ACHN (cell line): ENCODE data around the gene KCNK15.
"Not testable (repeated sequence)": the region's sequence is repeated elsewhere in the genome, so short reads cannot be mapped to it uniquely, and the experiment has no call there.

Experiments used
- DNase-seq: peaks from one replicate; pipeline ENCODE4 v3.0.0-alpha.2; 2015
- in situ Hi-C: cut with HindIII; loops from 2 replicates; pipeline ENCODE4 v1.10.0; 2017; ENCODE audit warnings: low sequenced_read_pairs, low pct_ligation_motif_present, low pct_unique_long_range_greater_than_20kb

Gene KCNK15

DNA sequence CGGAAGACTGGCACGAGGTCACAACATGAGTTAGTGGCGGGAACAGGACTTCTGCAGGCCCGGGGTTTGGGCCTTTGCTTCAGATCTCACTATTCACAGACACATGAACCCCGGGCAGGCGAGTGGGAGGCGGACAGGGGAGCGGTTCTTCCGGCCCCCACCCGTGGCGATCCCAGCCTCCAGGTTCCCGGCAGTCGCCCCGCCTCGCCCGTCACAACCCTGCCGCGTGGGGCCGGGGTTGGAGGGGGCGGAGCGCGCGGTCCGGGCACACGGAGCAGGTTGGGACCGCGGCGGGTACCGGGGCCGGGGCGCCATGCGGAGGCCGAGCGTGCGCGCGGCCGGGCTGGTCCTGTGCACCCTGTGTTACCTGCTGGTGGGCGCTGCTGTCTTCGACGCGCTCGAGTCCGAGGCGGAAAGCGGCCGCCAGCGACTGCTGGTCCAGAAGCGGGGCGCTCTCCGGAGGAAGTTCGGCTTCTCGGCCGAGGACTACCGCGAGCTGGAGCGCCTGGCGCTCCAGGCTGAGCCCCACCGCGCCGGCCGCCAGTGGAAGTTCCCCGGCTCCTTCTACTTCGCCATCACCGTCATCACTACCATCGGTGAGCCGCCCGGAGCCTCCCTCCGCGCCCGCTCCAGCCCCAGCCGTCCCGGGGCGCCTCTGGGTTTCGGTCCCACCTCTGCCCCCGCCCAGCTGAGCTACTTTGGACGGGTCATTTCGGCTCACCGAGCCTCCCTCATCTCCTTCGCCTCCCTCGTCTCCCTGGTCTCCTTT is at the start of gene KCNK15:
Gene KCNK15, plus strand, starts transcription at position 268 of the 769 bp plus-strand sequence. Its CDS starts 46 bp downstream, at position 314.
- peak; percentile 24 for DNase-seq
- in situ Hi-C loops, result no loop called here

GRCh38 chr20:44696315-44696714 is 49.4 kb upstream of the KCNK15 start:
- in situ Hi-C loops, result no loop called here
- no peak for DNase-seq

DNA sequence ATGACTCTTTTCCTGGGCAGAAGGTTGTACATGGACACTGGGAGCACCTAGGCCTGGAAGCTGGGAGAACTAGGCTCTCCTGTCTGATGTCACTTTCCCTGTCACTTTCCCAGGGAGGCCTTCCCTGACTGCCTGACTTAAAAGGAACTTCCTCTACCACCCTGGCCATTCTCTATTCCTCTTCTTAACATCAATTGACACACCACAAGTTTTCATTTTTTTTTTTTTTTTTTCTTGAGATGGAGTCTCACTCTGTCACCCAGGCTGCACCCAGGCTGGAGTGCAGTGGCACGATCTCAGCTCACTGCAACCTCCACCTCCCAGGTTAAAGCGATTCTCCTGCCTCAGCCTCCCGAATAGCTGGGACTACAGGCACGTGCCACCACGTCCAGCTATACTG is 48.6 kb upstream of the KCNK15 start:
- DNase-seq, in situ Hi-C loops: not testable (repeated sequence)

GRCh38 chr20:44698351-44698750 is 47.3 kb upstream of the KCNK15 start:
- in situ Hi-C loops, result no loop called here
- DNase-seq, result no peak

- DNase-seq, result no peak
- in situ Hi-C loops, result no loop called here
These were observed 45.4 kb upstream of the KCNK15 start for GRCh38 chr20:44700306-44700705.

GRCh38 chr20:44701118-44701857 is 44.4 kb upstream of the KCNK15 start:
- no peak for DNase-seq
- in situ Hi-C loops, result no loop called here

GRCh38 chr20:44701858-44702256 is 43.8 kb upstream of the KCNK15 start:
- DNase-seq, result no peak
- in situ Hi-C loops, result no loop called here

- in situ Hi-C loops, result no loop called here
- DNase-seq, result peak; percentile 86
These were observed 42.9 kb upstream of the KCNK15 start for GRCh38 chr20:44702776-44703175.

GRCh38 chr20:44703183-44703925 is 42.3 kb upstream of the KCNK15 start:
- in situ Hi-C loops, result no loop called here
- no peak for DNase-seq

- in situ Hi-C loops, result no loop called here
- no peak for DNase-seq
These were observed 41.6 kb upstream of the KCNK15 start for GRCh38 chr20:44703956-44704488.

GRCh38 chr20:44704551-44704971 is 41.1 kb upstream of the KCNK15 start:
- DNase-seq, result no peak
- in situ Hi-C loops, result no loop called here

DNA sequence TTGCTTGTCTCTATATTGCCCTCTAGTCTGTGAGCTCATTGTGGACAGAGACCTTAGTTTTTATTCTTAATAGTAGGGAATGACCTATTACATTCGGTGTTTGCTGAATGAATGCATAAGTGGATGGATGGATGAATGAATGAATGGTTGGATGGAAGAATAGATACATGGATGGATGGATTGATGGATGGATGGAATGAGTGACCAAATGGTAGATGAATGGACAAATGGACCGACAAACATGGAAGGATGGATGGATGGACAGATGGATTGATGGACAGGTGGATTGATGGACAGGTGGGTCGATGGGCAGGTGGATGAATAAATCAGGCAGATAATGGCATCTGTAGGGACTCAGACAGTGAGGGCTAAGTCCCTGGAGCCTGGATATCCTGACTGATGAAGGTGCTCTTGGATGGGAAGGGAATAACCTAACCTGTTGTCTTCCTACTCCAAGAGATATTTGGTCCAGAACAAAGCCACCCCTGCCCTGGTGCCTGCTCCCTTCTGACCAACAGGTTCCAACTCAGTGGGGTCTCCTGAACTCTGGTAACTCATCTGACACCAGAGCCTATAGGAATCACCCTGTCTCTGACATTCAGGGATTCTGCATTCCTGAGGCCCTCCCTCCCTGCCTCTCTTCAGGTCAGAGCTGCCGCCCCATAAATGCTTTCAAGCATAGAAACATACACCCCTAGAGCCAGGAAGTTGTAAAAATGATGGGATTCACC is 40.1 kb upstream of the KCNK15 start:
- no peak for DNase-seq
- in situ Hi-C loops, result no loop called here

- in situ Hi-C loops, result no loop called here
These were observed 39.2 kb upstream of the KCNK15 start for GRCh38 chr20:44706301-44707017.

GRCh38 chr20:44707018-44707579 is 38.6 kb upstream of the KCNK15 start:
- in situ Hi-C loops, result no loop called here
- no peak for DNase-seq

More at GRCh38 chr20:44706301-44707017, 39.2 kb upstream of the KCNK15 start:
- no peak for DNase-seq

- in situ Hi-C loops, result no loop called here
- no peak for DNase-seq
These were observed 36.3 kb upstream of the KCNK15 start for GRCh38 chr20:44709380-44709779.

- no peak for DNase-seq
- in situ Hi-C loops, result no loop called here
These were observed 35.9 kb upstream of the KCNK15 start for GRCh38 chr20:44709797-44710196.

DNA sequence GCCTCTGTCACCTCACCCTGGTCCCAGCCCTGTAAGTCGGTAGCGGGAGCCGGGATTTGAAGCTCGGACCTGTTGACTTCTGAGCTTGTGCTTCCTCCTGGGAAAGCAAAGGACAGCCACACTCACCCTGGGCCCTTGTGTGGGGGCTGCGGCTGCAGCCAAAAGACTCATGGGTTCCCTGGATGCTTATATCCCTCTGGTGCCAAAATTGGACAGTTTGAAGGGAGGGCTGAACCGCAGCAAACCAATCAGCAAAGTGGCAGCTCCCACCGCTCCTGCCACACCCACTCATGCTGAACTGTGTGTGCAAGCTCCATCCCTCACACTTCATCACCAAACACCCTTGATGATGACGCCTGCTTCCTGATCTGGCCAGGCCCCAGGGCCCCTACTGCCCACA is 34.4 kb upstream of the KCNK15 start:
- no peak for DNase-seq
- in situ Hi-C loops, result no loop called here
